Cerebellar nuclear complex (tissue), 1 donor: Measurements from ENCODE around the gene C9orf72.

Source experiments
- DNase-seq, 2 experiments: peaks; one replicate each; lab custom pipeline; 2025; lab: John Stamatoyannopoulos, UW

The C9orf72 gene

GRCh38 chr9:27539479-27540441 lies 33.5 kb downstream of the C9orf72 start:
- DNase-seq, result no peak

GRCh38 chr9:27538647-27539046 lies 34.6 kb downstream of the C9orf72 start:
- DNase-seq, result no peak

GRCh38 chr9:27537756-27538155 lies 35.5 kb downstream of the C9orf72 start:
- DNase-seq, result no peak

- no peak for DNase-seq
Observed at GRCh38 chr9:27537027-27537435, 36.2 kb downstream of the C9orf72 start.

GRCh38 chr9:27536168-27536567 lies 37.1 kb downstream of the C9orf72 start:
- no peak for DNase-seq

GRCh38 chr9:27535701-27536118 lies 37.6 kb downstream of the C9orf72 start:
- DNase-seq, result no peak

- DNase-seq, result no peak
Observed at GRCh38 chr9:27534658-27535209, 38.5 kb downstream of the C9orf72 start.

GRCh38 chr9:27534131-27534530 lies 39.1 kb downstream of the C9orf72 start:
- no peak for DNase-seq

GRCh38 chr9:27533311-27533710 lies 40.0 kb downstream of the C9orf72 start:
- DNase-seq, result no peak

GRCh38 chr9:27532046-27532445 lies 41.2 kb downstream of the C9orf72 start:
- no peak for DNase-seq

GRCh38 chr9:27530915-27531755 lies 42.1 kb downstream of the C9orf72 start:
- DNase-seq, result no peak

GRCh38 chr9:27529316-27530278 lies 43.7 kb downstream of the C9orf72 start, which contains the start of gene MOB3B:
Gene MOB3B (minus strand): TSS chr9:27529814. CDS start chr9:27455550, 74,264 bp downstream.
- peak in 1 of 2 experiments; percentile 68 for DNase-seq

- no peak for DNase-seq
Observed at GRCh38 chr9:27528886-27529315, 44.4 kb downstream of the C9orf72 start.

- DNase-seq, result no peak
Observed at GRCh38 chr9:27528076-27528885, 45.0 kb downstream of the C9orf72 start.

- DNase-seq, result no peak
Observed at GRCh38 chr9:27527702-27528075, 45.6 kb downstream of the C9orf72 start.

GRCh38 chr9:27524236-27524635 lies 49.0 kb downstream of the C9orf72 start, which contains the start of gene IFNK:
Gene IFNK (plus strand): TSS chr9:27524290. CDS start chr9:27524337, 47 bp downstream.
- no peak for DNase-seq

- no peak for DNase-seq
Observed at GRCh38 chr9:27523141-27523540, 50.1 kb downstream of the C9orf72 start.

- no peak for DNase-seq
Observed at GRCh38 chr9:27520986-27521385, 52.3 kb downstream of the C9orf72 start.

GRCh38 chr9:27519466-27520465 lies 53.5 kb downstream of the C9orf72 start:
- no peak for DNase-seq
